Thoracic aorta (tissue), 2 donors: Measurements from ENCODE around the gene NBL1. TPM values are rescaled to one million over a fixed set of nuclear protein-coding genes. Genes with fewer than 3 reads are reported as not detected.

Source experiments
- ATAC-seq: fragments of 150-250 bp; one replicate; pipeline ENCODE4 v1.8.0; 2017; ENCODE audit warnings: low read depth; ENCODE audit not compliant: insufficient number of reproducible peaks, low FRiP score
- DNase-seq: peaks from one replicate; pipeline ENCODE4 v3.0.0-alpha.2; 2020; ENCODE audit warnings: low spot score
- H3K27ac ChIP-seq, 2 donors: fragments of 200-600 bp; sonication (generic); 1 replicate in 1 of 2; 2 replicates in 1 of 2; pipeline ENCODE4 v1.5.1; 2016; ENCODE audit warnings: mild to moderate bottlenecking in 2 of 2, moderate library complexity in 2 of 2
- H3K27me3 ChIP-seq: fragments of 200-600 bp; sonication (generic); replicated peaks from 2 replicates; pipeline ENCODE4 v1.6.0; 2016; ENCODE audit warnings: mild to moderate bottlenecking; ENCODE audit not compliant: insufficient read depth
- H3K36me3 ChIP-seq: fragments of 200-600 bp; sonication (generic); one replicate; pipeline ENCODE4 v1.5.1; 2016
- H3K4me1 ChIP-seq, 2 donors: fragments of 200-600 bp; sonication (generic); 1 replicate in 1 of 2; 2 replicates in 1 of 2; pipeline versions ENCODE4 v1.5.1 to v1.6.0; 2016; ENCODE audit warnings: low read depth in 2 of 2, mild to moderate bottlenecking in 1 of 2; ENCODE audit not compliant: control insufficient read depth in 1 of 2
- H3K4me3 ChIP-seq: fragments of 200-600 bp; sonication (generic); 2 replicates; pipeline ENCODE4 v1.5.1; 2016; ENCODE audit warnings: mild to moderate bottlenecking
- H3K9me3 ChIP-seq: fragments of 200-600 bp; sonication (generic); 2 replicates; pipeline ENCODE4 v1.5.1; 2016
- total RNA-seq, 2 donors: library from RNA; depleted of rRNA; stranded (reverse); fragments of >200 nt; gene quantifications; one replicate each; pipeline versions ENCODE4 v1.1.0 to v1.2.3, GENCODE V29; 2016
- TF ChIP-seq, protein P1 (sequence below): fragments of 200-600 bp; sonication (generic); IDR thresholded peaks from one replicate; pipeline ENCODE4 v1.5.1; 2019; ENCODE audit warnings: antibody characterized with exemption

The NBL1 gene
- total RNA-seq, 2 donors from 2014 or later: 77.0 to 82.0 TPM

DNA sequence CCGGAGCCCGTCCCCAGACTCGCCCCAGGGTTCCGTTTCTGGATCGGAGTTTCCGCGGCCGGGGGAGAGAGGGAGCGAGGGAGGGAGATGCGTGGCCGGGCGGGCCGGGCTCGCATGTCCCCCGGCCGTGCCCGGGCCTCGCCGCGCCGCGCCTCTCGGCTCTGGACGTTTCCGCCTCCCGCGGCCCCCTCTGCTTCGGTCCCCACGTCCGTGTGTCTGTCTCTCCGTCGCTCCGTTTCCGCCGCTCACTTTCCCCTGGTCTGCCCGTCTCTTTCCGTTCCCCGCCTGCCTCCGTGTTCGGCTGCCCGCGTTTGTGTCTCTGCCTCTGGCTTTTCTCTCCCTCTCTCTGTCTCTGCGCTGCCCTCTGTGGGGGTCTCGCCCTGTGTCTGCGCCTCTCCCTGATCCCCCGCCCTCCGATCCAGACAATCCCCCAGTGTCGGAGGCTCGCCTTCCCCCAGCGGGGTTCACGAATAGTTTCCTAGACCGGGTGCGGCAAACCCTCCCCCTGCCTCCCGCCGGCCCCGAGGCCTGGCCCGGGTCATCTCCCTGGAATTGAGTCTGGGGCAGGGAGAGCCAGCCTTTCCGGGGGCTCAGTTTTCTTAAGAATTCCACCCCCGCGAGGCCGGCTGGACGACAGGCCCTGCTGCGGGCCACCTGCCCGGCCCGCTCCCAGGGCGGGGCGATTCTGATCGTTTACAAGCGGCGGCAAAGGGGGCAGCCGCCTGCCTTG lies 735 bp downstream of the NBL1 start:
- no peak for DNase-seq
- Histone ChIP-seq H3K4me1 (peaks cover 11 to 56% of the 10 kb centered on the region in 2 donors), H3K27ac (peak overlapping the region; percentile 81 to 87), H3K9me3 (no peaks in the 10 kb centered on the region), H3K27me3 (no peaks in the 10 kb centered on the region), H3K4me3 (peak overlapping the region; percentile 72), H3K36me3 (no peaks in the 10 kb centered on the region)
- TF ChIP-seq, protein P1, sequence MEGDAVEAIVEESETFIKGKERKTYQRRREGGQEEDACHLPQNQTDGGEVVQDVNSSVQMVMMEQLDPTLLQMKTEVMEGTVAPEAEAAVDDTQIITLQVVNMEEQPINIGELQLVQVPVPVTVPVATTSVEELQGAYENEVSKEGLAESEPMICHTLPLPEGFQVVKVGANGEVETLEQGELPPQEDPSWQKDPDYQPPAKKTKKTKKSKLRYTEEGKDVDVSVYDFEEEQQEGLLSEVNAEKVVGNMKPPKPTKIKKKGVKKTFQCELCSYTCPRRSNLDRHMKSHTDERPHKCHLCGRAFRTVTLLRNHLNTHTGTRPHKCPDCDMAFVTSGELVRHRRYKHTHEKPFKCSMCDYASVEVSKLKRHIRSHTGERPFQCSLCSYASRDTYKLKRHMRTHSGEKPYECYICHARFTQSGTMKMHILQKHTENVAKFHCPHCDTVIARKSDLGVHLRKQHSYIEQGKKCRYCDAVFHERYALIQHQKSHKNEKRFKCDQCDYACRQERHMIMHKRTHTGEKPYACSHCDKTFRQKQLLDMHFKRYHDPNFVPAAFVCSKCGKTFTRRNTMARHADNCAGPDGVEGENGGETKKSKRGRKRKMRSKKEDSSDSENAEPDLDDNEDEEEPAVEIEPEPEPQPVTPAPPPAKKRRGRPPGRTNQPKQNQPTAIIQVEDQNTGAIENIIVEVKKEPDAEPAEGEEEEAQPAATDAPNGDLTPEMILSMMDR: no peak
- no peak for ATAC-seq

DNA sequence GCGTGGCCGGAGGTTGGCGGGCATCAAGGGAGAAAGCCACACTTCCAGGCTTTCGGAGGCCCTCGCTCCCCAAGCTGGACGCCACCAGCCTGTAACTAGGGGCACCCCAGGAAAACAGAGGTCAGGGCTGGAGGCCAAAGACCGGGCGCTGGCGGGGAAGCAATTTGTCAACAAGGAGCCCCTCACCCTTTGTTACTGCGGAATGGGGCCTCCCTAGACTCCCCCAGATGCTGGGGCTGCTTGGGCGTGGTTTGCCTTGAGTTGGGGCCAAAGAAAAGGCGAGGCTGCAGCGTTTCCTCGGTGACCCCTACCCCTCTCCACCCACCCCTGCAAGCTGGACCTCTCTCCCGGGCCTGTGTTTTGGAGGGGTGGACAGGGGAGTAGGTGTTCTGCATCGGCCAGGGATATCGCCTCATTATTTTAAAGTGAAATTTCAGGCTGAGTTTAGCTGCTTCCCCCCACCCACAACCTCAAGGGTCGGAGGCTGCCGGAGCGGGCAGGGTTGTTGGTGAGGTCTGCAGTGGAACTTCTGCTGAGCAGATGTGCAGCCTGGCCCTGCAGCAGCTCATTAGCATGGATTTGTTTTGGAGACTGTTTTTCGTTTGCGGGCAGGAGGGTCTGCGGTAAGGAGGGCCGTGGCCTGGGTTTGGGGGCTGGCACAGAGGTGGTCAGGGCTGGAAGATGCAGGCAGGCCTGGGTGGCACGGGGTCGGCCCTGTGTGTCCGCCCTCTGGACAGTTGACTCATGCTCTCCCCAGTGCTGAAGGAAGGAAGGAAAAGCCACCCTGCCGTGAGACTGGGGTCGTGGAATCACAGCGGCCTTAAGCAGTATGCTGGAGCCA lies 1.5 kb downstream of the NBL1 start:
- Histone ChIP-seq H3K27me3 (no peaks in the 10 kb centered on the region), H3K4me1 (peaks cover 17 to 60% of the 10 kb centered on the region in 2 donors), H3K4me3 (peak overlapping the region; percentile 72), H3K27ac (peak overlapping the region; percentile 81 to 87), H3K36me3 (no peaks in the 10 kb centered on the region), H3K9me3 (no peaks in the 10 kb centered on the region)
- DNase-seq: no peak
- TF ChIP-seq, protein P1: no peak
- no peak for ATAC-seq

DNA sequence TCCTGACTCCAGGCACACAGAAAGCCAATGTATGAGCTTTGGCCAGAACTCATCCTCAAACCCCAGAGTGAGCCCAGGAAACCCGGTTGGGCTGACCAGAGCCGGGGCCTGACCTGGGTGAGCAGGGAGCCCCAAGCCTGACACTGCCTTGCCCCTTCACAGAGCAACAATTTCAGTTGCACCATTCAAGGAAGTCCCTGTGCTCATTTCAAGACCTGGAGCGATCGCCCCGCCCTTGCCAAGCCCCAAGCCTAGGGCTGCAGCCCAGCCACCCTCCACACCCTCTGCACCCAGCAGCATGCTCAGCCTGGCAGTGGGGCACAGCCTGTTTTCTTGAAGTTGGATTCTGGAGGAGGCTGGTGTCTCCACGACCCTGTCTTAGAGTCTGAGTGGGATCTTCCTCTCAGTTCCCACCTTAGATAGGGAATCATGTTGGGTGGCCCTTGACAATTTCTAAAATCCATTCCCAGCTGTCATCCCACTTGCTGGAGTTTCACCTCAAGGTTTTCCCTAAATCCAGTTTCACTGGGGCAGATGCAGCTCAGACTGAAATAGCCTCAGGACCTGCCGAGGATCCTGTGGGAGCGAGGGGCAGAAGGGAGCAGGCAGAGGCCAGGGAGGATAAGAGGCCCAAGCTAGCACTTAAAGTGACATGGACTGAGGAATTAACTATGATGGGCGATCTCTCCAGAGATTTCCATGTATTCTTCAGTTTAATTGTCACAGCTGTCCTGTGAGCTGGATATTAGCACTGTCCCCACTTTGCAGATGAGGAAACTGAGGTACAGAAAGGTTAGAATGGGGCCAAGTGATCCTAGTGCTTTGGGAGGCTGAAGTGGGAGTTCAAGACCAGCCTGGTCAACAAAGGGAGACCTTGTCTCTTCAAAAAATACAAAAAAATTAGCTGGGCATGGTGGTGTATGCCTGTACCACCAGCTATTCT lies 2.5 kb downstream of the NBL1 start:
- no peaks in the 10 kb centered on the region for H3K36me3 ChIP-seq
- peaks cover 22 to 67% of the 10 kb centered on the region in 2 donors for H3K4me1 ChIP-seq
- H3K27me3 ChIP-seq: no peaks in the 10 kb centered on the region
- H3K9me3 ChIP-seq: no peaks in the 10 kb centered on the region
- peak overlapping the region; percentile 72 for H3K4me3 ChIP-seq
- ATAC-seq (no peak), DNase-seq (no peak)
- peak overlapping the region; percentile 81 to 87 for H3K27ac ChIP-seq
- TF ChIP-seq, protein P1: no peak

DNA sequence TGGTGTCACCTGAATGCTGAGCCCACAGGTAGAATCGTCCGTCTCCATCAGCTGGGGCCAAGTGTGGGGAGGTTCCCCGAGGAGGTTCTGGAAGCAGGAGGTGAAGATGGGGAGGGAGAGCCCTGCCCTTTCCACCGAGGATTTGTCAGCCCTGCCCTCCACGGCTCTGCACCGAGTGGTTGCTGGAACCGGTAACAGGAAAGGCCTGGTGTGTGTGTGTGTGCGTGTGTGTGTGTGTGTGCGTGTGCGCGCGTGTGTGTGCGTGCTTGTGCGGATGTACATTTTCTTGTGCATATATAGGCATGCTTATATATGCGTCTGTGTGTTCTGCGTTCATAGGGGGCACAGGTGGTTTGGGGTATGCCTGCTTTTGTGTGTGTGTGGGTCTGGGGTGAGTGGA lies 3.5 kb downstream of the NBL1 start:
- Histone ChIP-seq H3K36me3 (no peaks in the 10 kb centered on the region), H3K9me3 (no peaks in the 10 kb centered on the region), H3K27ac (peak overlapping the region; percentile 30 to 37), H3K27me3 (no peaks in the 10 kb centered on the region), H3K4me3 (peak overlapping the region; percentile 11), H3K4me1 (peaks cover 22 to 73% of the 10 kb centered on the region in 2 donors)
- TF ChIP-seq, protein P1: no peak
- no peak for ATAC-seq
- DNase-seq: no peak
